HG02623 (cell line): ENCODE data around the gene CLCN1.

Experiments
- ATAC-seq: cut with Tn5 transposase; IDR thresholded peaks from one replicate; pipeline ENCODE4 v1.9.1; 2021; ENCODE audit warnings: moderate library complexity; ENCODE audit not compliant: unreplicated experiment

Gene CLCN1

GRCh38 chr7:143331179-143331801 is 15.4 kb downstream of the CLCN1 start:
- no peak for ATAC-seq

GRCh38 chr7:143334244-143334643 is 18.3 kb downstream of the CLCN1 start:
- no peak for ATAC-seq

GRCh38 chr7:143337216-143337615 is 21.3 kb downstream of the CLCN1 start:
- no peak for ATAC-seq

- ATAC-seq: no peak
Observed at GRCh38 chr7:143341842-143342241, 25.9 kb downstream of the CLCN1 start.

GRCh38 chr7:143343596-143343995 is 27.7 kb downstream of the CLCN1 start:
- no peak for ATAC-seq

GRCh38 chr7:143345428-143345900 is 29.6 kb downstream of the CLCN1 start:
- ATAC-seq: peak; percentile 82

GRCh38 chr7:143346018-143346417 is 30.1 kb downstream of the CLCN1 start:
- ATAC-seq: no peak

GRCh38 chr7:143347950-143348349 is 32.0 kb downstream of the CLCN1 start:
- no peak for ATAC-seq

- no peak for ATAC-seq
Observed at GRCh38 chr7:143351060-143351459, 35.1 kb downstream of the CLCN1 start.

GRCh38 chr7:143351574-143351973 is 35.7 kb downstream of the CLCN1 start:
- no peak for ATAC-seq

- no peak for ATAC-seq
Observed at GRCh38 chr7:143352531-143353002, 36.7 kb downstream of the CLCN1 start.

- ATAC-seq: no peak
Observed at GRCh38 chr7:143354376-143354775, 38.5 kb downstream of the CLCN1 start.

- no peak for ATAC-seq
Observed at GRCh38 chr7:143354965-143355364, 39.1 kb downstream of the CLCN1 start.

- ATAC-seq: no peak
Observed at GRCh38 chr7:143355450-143356385, 39.8 kb downstream of the CLCN1 start.

GRCh38 chr7:143356414-143357050 is 40.6 kb downstream of the CLCN1 start:
- ATAC-seq: no peak

GRCh38 chr7:143358626-143359025 is 42.7 kb downstream of the CLCN1 start:
- ATAC-seq: no peak

- ATAC-seq: no peak
Observed at GRCh38 chr7:143359771-143360353, 44.0 kb downstream of the CLCN1 start.

- ATAC-seq: no peak
Observed at GRCh38 chr7:143360788-143361551, 45.1 kb downstream of the CLCN1 start.

- ATAC-seq: no peak
Observed at GRCh38 chr7:143361552-143362130, 45.7 kb downstream of the CLCN1 start.
